ENCODE measurements around the gene ST3GAL4.
"Not testable (repeated sequence)": the region's sequence is repeated elsewhere in the genome, so short reads cannot be mapped to it uniquely, and the experiment has no call there.

The ST3GAL4 gene, protein sequence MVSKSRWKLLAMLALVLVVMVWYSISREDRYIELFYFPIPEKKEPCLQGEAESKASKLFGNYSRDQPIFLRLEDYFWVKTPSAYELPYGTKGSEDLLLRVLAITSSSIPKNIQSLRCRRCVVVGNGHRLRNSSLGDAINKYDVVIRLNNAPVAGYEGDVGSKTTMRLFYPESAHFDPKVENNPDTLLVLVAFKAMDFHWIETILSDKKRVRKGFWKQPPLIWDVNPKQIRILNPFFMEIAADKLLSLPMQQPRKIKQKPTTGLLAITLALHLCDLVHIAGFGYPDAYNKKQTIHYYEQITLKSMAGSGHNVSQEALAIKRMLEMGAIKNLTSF

DNA sequence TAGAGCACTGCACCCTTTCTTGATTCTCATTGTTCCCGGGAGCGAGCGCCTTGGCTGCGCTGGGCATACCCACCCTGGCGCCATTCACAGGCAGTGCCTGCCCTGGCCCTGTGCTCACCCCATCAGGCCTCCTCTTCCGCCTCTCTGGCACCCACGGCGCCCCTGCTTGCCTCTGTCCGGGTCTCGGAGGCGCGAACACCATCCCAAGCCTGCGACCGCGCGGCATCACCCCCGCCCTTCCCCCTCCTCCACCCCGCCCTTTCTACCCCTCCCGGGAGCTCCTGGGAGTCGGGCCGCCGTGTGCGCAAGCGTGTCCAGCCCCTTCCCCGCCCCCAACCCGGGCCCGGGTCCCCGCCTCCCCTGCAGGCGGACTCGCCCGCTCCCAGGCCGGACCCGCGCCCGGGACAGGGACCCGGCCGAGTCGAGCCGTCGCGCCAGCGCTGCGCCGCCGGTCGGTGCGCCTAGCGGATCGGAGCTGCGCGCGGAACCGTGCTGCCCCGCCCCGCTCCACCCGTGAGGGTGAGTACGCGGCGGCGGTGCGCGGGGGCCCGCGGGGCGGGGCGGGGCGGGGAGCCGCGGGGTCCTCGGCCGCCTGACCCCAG lies at the start of gene ST3GAL4:
Gene ST3GAL4 (plus strand): TSS at position 363 of the 602 bp plus-strand sequence. CDS start 50,470 bp downstream, outside the sequence.
- Mint-ChIP-seq H3K36me3 (no peaks in the 10 kb centered on the region), H3K4me3 (peak within 1 kb of the TSS; percentile 93), H3K27ac (peak within 1 kb of the TSS; percentile 76), H3K4me1 (ENCODE audit: low read depth) (peaks cover 26% of the 10 kb centered on the region), H3K9me3 (ENCODE audit: low read depth) (no peaks in the 10 kb centered on the region), H3K27me3 (no peaks in the 10 kb centered on the region)

DNA sequence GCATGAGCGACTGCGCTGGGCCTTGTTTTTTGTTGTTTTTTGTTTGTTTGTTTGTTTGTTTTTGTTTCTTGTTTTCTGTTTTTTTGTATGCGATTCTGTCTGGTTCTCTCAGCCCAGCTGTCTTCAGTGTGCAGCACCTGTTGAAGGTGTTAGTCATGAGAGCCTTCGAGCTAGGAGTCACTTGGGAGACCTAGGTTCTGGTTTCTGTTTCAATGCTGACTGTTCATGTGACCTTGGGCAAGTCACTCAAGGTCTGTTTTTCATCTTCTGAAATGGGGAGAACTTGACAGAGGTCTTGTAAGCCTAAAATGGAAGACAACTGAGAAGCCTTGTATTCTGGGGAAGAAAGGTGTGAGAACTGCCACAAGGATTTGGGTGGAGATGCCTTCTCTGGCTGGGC lies 49.8 kb upstream of the ST3GAL4 start:
- Mint-ChIP-seq H3K36me3 (peaks cover 6% of the 10 kb centered on the region), H3K27me3 (no peaks in the 10 kb centered on the region), H3K4me1 (ENCODE audit: low read depth) (peaks cover 47% of the 10 kb centered on the region), H3K9me3 (ENCODE audit: low read depth) (peaks cover 3% of the 10 kb centered on the region), H3K4me3 (peak overlapping the region; percentile 87), H3K27ac (peak overlapping the region; percentile 94)

- Mint-ChIP-seq H3K9me3 (ENCODE audit: low read depth) (peaks cover 3% of the 10 kb centered on the region), H3K27ac (peak overlapping the region; percentile 66), H3K4me1 (ENCODE audit: low read depth) (peaks cover 46% of the 10 kb centered on the region), H3K27me3 (no peaks in the 10 kb centered on the region), H3K36me3 (peaks cover 4% of the 10 kb centered on the region), H3K4me3 (no peak overlapping the region)
Observed at GRCh38 chr11:126307706-126308105, 47.8 kb upstream of the ST3GAL4 start.

- H3K9me3 Mint-ChIP-seq (ENCODE audit: low read depth): peaks cover 3% of the 10 kb centered on the region
- H3K4me3 Mint-ChIP-seq: no peak overlapping the region
- peaks cover 4% of the 10 kb centered on the region for H3K36me3 Mint-ChIP-seq
- H3K27me3 Mint-ChIP-seq: no peaks in the 10 kb centered on the region
- H3K4me1 Mint-ChIP-seq (ENCODE audit: low read depth): peaks cover 42% of the 10 kb centered on the region
- H3K27ac Mint-ChIP-seq: no peak overlapping the region
Observed at GRCh38 chr11:126308271-126308671, 47.2 kb upstream of the ST3GAL4 start.

DNA sequence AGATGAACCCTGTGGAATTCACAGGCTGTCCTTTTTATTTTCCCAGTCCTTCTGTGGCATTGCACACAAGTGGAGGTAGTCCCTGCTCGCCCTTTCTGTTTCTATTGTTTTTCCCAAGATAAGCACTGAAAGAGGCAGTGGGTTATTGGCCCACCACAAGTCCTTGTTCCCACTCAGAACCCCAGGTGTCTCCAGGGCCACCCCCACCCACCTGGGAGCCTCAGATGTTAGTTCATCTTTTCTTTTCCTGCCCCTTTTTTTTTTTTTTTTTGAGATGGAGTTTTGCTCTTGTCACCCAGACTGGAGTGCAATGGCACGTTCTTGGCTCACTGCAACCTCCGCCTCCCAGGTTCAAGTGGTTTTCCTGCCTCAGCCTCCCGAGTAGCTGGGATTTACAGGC lies 46.7 kb upstream of the ST3GAL4 start:
- H3K27me3 Mint-ChIP-seq; H3K27ac Mint-ChIP-seq; H3K4me3 Mint-ChIP-seq; H3K36me3 Mint-ChIP-seq; H3K9me3 Mint-ChIP-seq (ENCODE audit: low read depth): not testable (repeated sequence)
- peaks cover 41% of the 10 kb centered on the region for H3K4me1 Mint-ChIP-seq (ENCODE audit: low read depth)

DNA sequence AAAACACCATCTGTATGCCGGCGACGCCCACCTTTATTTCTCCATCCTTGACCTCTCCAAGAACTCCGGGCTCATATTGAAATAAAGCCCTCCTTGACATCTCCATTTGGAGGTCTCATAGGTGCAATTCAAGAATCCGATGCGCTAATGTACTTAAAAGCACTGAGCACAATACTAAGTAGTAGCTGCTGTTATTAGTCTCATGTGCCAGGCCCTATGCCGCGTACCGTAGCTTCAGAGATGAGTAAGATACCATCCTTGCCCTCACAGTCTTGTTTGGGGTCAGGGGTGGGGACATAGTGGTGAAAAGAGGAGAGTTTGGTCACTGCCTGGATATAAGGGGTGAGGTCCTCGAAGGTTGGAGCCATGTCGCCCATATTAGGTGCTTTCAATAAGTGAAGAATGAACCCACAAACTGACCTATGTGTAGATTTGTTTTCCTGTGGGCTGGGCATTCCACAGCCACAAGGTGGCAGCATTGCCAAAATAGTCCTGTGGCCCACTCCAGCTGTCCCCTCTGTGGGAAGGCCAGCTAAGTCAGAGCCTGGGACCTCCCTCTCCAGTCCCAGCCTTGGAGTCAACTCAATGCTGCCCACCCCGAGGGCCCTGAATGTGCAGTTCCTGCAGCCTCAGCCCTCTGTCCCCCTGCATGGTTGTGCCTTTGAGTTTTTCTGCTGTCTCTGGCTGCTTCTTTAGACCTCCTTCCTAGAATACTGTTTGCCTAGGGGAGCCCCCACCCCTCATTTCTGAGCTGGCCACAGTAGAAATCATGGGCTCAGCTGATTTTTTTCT lies 45.1 kb upstream of the ST3GAL4 start:
- Mint-ChIP-seq H3K9me3 (ENCODE audit: low read depth) (peaks cover 3% of the 10 kb centered on the region), H3K27ac (peak overlapping the region; percentile 50), H3K4me1 (ENCODE audit: low read depth) (peaks cover 34% of the 10 kb centered on the region), H3K4me3 (no peak overlapping the region), H3K36me3 (peaks cover 12% of the 10 kb centered on the region), H3K27me3 (no peaks in the 10 kb centered on the region)

DNA sequence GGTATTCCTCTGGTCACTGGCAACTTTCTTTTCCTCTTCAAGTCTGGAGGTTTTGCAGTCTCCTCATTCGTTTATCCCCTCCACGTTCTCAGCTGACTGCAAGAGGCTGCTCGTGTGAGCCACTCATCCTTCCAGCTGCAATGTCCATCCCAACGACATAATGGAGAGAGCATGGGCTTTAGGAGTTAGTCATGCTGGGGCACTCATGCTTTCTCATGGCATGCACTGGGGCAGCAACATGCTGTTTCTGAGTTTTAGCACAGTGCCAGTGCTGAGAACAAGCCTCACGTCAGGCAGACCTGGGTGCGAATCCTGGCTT lies 44.5 kb upstream of the ST3GAL4 start:
- H3K9me3 Mint-ChIP-seq (ENCODE audit: low read depth): no peaks in the 10 kb centered on the region
- H3K36me3 Mint-ChIP-seq: peaks cover 10% of the 10 kb centered on the region
- no peak overlapping the region for H3K4me3 Mint-ChIP-seq
- peaks cover 30% of the 10 kb centered on the region for H3K4me1 Mint-ChIP-seq (ENCODE audit: low read depth)
- H3K27ac Mint-ChIP-seq: no peak overlapping the region
- H3K27me3 Mint-ChIP-seq: no peaks in the 10 kb centered on the region

GRCh38 chr11:126311401-126312291 lies 43.8 kb upstream of the ST3GAL4 start:
- H3K27me3 Mint-ChIP-seq: no peaks in the 10 kb centered on the region
- no peak overlapping the region for H3K4me3 Mint-ChIP-seq
- peaks cover 27% of the 10 kb centered on the region for H3K4me1 Mint-ChIP-seq (ENCODE audit: low read depth)
- H3K36me3 Mint-ChIP-seq: peaks cover 14% of the 10 kb centered on the region
- H3K9me3 Mint-ChIP-seq (ENCODE audit: low read depth): no peaks in the 10 kb centered on the region
- peak overlapping the region; percentile 16 for H3K27ac Mint-ChIP-seq

- peaks cover 18% of the 10 kb centered on the region for H3K36me3 Mint-ChIP-seq
- peaks cover 27% of the 10 kb centered on the region for H3K4me1 Mint-ChIP-seq (ENCODE audit: low read depth)
- H3K4me3 Mint-ChIP-seq: no peak overlapping the region
- no peaks in the 10 kb centered on the region for H3K9me3 Mint-ChIP-seq (ENCODE audit: low read depth)
- H3K27ac Mint-ChIP-seq: no peak overlapping the region
- no peaks in the 10 kb centered on the region for H3K27me3 Mint-ChIP-seq
Observed at GRCh38 chr11:126312961-126313360, 42.5 kb upstream of the ST3GAL4 start.

GRCh38 chr11:126313826-126314225 lies 41.7 kb upstream of the ST3GAL4 start:
- Mint-ChIP-seq H3K36me3 (peaks cover 18% of the 10 kb centered on the region), H3K9me3 (ENCODE audit: low read depth) (no peaks in the 10 kb centered on the region), H3K27me3 (no peaks in the 10 kb centered on the region), H3K4me3 (no peak overlapping the region), H3K4me1 (ENCODE audit: low read depth) (peaks cover 35% of the 10 kb centered on the region), H3K27ac (no peak overlapping the region)

DNA sequence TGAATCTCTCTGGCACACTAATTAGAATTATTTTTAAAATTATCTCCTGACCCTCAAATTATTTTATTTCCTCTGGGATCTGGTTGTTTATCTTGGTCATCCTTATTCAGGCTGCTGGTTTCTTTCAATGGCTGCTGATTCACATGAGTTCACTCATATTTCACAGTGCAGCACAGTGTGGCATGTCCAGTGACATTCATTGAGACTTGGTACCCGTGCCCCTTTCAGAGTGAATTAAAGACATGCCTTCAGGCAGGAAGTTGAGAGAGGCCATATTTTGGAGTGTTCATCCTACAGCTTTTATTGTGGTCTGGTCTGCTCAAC lies 38.1 kb upstream of the ST3GAL4 start:
- H3K4me3 Mint-ChIP-seq: peak overlapping the region; percentile 64

GRCh38 chr11:126317756-126318573 lies 37.5 kb upstream of the ST3GAL4 start:
- Mint-ChIP-seq H3K27me3 (no peaks in the 10 kb centered on the region), H3K36me3 (peaks cover 24% of the 10 kb centered on the region), H3K4me1 (ENCODE audit: low read depth) (peaks cover 38% of the 10 kb centered on the region), H3K9me3 (ENCODE audit: low read depth) (no peaks in the 10 kb centered on the region), H3K27ac (peak overlapping the region; percentile 76), H3K4me3 (peak overlapping the region; percentile 64)

More for the DNA sequence above, 38.1 kb upstream of the ST3GAL4 start:
- H3K27me3 Mint-ChIP-seq: no peaks in the 10 kb centered on the region
- peaks cover 24% of the 10 kb centered on the region for H3K36me3 Mint-ChIP-seq
- no peaks in the 10 kb centered on the region for H3K9me3 Mint-ChIP-seq (ENCODE audit: low read depth)
- peaks cover 38% of the 10 kb centered on the region for H3K4me1 Mint-ChIP-seq (ENCODE audit: low read depth)
- H3K27ac Mint-ChIP-seq: peak overlapping the region; percentile 76

GRCh38 chr11:126318574-126319373 lies 36.7 kb upstream of the ST3GAL4 start:
- Mint-ChIP-seq H3K4me3 (peak overlapping the region; percentile 64), H3K27me3 (no peaks in the 10 kb centered on the region), H3K27ac (peak overlapping the region; percentile 76), H3K36me3 (peaks cover 23% of the 10 kb centered on the region), H3K4me1 (ENCODE audit: low read depth) (peaks cover 36% of the 10 kb centered on the region), H3K9me3 (ENCODE audit: low read depth) (no peaks in the 10 kb centered on the region)

All from activated naive CD8-positive, alpha-beta T cell (primary cell).